Progenitor cell of endocrine pancreas (in vitro differentiated cells): ENCODE results near the gene LRP3. TPM values are rescaled to one million over a fixed set of nuclear protein-coding genes. Genes with fewer than 3 reads are reported as not detected.

Experiments used
- DNase-seq: peaks from one replicate; pipeline ENCODE4 v3.0.0; 2021; ENCODE audit warnings: low spot score; ENCODE audit not compliant: unreplicated experiment
- H3K27ac Mint-ChIP-seq: 2 replicates; pipeline ENCODE4 v1.8.0; 2021; ENCODE audit warnings: mild to moderate bottlenecking, moderate library complexity, mixed read lengths
- H3K27me3 Mint-ChIP-seq: 2 replicates; pipeline ENCODE4 v1.8.0; 2021; ENCODE audit warnings: mixed read lengths
- H3K36me3 Mint-ChIP-seq: 2 replicates; pipeline ENCODE4 v1.8.0; 2022; ENCODE audit warnings: mixed read lengths; ENCODE audit not compliant: insufficient read depth
- H3K4me1 Mint-ChIP-seq: 2 replicates; pipeline ENCODE4 v1.8.0; 2021; ENCODE audit warnings: low read depth, mixed read lengths
- H3K4me3 Mint-ChIP-seq: 2 replicates; pipeline ENCODE4 v1.8.0; 2021; ENCODE audit warnings: low read depth, mild to moderate bottlenecking, moderate library complexity, mixed read lengths
- H3K9me3 Mint-ChIP-seq: 2 replicates; pipeline ENCODE4 v1.8.0; 2021; ENCODE audit warnings: low read depth, mixed read lengths
- total RNA-seq: library from RNA; stranded (reverse); gene quantifications from 2 replicates; pipeline ENCODE4 v1.2.1, GENCODE V29; 2021
- TF ChIP-seq, protein P1 (sequence below): fragments of 200-600 bp; sonication (generic); IDR thresholded peaks from one replicate; pipeline ENCODE4 v1.5.0; 2021; ENCODE audit warnings: antibody characterized with exemption, mild to moderate bottlenecking; ENCODE audit not compliant: unreplicated experiment

The LRP3 gene
- total RNA-seq, 1 donor from 2014 or later = 51.2 TPM

DNA sequence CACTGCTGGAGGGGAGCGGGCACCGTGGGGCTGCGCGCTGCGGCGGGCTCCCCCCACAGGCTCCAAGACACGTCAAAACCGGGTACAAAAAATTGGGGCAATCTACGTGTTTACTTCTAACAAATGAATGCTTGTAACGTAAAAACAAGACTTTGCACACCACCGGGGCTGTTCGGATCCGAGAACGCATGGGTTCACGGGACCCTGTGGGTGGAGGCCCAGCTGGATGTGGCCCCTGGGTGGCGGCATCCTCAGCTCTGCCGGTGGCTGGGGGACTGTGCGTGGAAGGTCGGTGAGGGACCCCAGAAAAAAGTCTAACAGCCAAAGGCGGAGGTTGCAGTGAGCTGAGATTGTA lies 41.8 kb downstream of the LRP3 start:
- Mint-ChIP-seq H3K9me3 (no peaks in the 10 kb centered on the region), H3K36me3 (no peaks in the 10 kb centered on the region), H3K27me3 (peaks cover 12% of the 10 kb centered on the region), H3K4me1 (no peaks in the 10 kb centered on the region), H3K4me3 (no peak overlapping the region), H3K27ac (no peak overlapping the region)
- TF ChIP-seq, protein P1, sequence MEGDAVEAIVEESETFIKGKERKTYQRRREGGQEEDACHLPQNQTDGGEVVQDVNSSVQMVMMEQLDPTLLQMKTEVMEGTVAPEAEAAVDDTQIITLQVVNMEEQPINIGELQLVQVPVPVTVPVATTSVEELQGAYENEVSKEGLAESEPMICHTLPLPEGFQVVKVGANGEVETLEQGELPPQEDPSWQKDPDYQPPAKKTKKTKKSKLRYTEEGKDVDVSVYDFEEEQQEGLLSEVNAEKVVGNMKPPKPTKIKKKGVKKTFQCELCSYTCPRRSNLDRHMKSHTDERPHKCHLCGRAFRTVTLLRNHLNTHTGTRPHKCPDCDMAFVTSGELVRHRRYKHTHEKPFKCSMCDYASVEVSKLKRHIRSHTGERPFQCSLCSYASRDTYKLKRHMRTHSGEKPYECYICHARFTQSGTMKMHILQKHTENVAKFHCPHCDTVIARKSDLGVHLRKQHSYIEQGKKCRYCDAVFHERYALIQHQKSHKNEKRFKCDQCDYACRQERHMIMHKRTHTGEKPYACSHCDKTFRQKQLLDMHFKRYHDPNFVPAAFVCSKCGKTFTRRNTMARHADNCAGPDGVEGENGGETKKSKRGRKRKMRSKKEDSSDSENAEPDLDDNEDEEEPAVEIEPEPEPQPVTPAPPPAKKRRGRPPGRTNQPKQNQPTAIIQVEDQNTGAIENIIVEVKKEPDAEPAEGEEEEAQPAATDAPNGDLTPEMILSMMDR = no peak
- no peak for DNase-seq

DNA sequence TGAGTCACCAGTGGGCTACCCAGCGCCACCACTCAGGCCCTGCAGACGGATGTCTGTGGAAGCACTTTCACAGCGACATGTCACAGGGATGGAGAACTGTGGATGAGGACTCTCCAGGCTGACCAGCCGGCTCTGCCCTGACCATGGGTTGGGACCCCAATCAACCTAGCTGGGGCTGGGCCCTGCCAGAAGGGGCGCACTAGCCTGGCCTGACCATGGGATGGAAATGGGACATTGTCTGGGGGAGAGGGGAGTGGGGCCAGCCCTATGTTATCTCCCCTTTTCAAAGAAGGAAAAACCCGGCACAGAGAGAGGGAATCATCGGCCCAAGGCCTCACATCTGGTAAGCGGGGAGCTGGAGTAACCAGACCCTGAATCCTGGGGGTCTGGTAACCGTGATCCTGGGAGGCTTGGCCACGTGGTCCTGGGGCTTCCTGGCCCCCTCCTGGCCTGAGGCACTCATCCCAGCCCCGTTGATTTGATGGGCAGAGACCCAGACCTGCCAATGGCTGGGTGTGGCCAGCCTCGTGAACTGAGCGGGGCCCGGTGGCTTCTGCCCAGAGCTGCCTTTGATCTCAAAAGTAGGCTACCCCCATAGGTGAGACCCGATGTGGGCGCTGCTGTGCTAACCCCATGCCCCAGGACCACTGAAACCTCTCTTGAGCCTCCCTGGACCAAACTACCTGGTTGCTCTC lies 42.7 kb downstream of the LRP3 start:
- TF ChIP-seq, protein P1 = no peak
- Mint-ChIP-seq H3K27me3 (peaks cover 10% of the 10 kb centered on the region), H3K36me3 (no peaks in the 10 kb centered on the region), H3K4me1 (no peaks in the 10 kb centered on the region), H3K9me3 (no peaks in the 10 kb centered on the region), H3K4me3 (no peak overlapping the region), H3K27ac (no peak overlapping the region)
- DNase-seq = no peak

DNA sequence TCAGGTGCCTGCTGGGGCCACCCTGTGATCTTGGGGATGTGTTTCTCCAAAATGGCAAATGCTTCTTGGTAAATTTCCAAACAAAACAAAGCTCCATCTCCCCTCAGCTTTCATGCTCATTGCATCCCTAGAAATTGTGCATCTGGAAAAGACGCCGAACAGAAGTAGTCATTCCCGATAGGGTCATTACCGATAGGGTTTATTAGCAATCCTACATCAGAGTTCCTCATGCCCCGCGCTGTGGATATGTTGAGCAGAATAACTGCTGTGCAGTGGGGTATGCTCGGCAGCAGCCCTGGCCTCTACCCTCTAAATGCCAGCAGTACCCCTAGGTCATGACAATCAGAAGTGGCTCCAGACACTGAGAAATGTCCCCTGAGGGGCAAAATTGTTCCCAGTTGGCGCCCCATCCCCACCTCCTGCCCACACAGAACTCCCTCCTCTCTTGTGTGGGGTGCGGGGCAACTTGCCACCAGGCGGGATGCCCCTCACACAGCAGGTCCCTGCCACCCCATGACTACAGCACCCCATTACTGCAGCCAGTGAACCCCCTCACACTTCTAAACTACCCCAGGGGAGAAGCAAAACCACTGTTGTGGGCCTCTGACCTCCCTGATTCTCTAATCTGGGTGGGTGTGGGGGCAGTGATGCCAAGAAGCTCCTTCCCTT lies 44.5 kb downstream of the LRP3 start:
- H3K9me3 Mint-ChIP-seq = no peaks in the 10 kb centered on the region
- no peaks in the 10 kb centered on the region for H3K36me3 Mint-ChIP-seq
- H3K4me1 Mint-ChIP-seq = no peaks in the 10 kb centered on the region
- H3K27ac Mint-ChIP-seq = no peak overlapping the region
- H3K27me3 Mint-ChIP-seq = peaks cover 13% of the 10 kb centered on the region
- DNase-seq = no peak
- TF ChIP-seq, protein P1 = no peak
- H3K4me3 Mint-ChIP-seq = no peak overlapping the region

DNA sequence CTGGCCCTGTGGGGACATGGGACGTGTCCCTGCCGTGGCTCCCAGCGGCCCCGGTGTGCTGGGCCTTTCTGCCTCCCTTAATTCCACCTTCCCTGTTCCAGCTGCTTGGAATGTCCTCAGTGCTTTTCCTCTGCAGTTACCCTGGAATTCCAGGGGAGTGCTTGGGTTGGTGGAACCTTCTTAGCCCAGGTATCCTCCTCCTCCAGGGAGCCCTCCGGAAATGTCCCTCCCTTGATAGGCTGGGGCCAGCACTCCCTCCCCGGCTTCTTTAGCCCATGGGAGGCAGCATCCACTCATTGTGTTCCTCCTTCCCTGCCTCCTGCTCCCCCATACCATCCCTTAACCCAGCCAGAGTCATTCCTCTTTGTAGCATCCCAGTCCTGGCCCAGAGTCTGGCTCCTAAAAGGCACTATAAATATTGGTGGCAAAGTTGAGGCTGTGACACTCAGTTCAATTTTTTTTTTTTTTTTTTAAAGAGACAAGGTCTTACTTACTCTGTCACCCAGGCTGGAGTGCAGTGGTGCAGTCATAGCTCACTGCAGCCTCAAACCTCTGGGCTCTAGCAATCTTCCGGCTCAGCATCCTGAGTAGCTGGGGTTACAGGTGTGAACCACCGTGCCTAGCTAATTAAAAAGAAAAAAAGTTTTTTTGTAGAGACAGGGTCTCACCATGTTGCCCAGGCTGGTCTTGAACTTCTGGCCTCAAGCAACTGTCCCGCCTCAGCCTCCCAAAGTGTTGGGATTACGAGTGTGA lies 45.3 kb downstream of the LRP3 start:
- DNase-seq = no peak
- Mint-ChIP-seq H3K4me1 (no peaks in the 10 kb centered on the region), H3K27me3 (peaks cover 13% of the 10 kb centered on the region), H3K27ac (no peak overlapping the region), H3K36me3 (no peaks in the 10 kb centered on the region), H3K9me3 (no peaks in the 10 kb centered on the region), H3K4me3 (no peak overlapping the region)
- TF ChIP-seq, protein P1 = no peak

DNA sequence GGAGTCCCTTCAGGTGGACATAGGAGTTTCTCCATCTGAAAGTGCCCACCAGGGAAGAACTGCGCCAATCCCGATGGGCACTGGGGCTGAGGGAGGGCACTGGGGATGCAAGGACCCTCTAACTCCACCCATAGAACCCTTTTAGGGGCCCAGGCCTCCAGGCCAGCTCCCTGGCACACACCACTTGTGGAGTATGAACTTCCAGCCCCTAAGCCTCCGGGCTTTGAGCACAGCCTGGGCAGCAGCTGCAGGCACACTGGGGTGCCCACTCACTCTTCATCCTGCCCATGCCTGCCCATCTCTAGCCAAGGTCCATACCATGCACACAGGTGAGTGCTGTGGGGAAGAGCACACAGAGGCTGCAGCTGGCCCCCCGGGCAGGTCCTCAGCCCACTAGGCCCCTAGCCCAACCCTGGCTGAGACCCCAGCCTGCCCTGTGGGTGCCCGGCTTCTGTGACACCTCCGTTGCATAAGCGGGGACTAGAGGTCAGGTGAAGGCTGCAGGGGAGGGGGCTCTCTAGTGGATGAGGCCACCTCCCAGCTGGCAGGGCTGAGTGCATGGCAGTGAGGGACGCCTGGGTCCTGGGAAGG lies 46.1 kb downstream of the LRP3 start:
- DNase-seq = no peak
- H3K9me3 Mint-ChIP-seq = no peaks in the 10 kb centered on the region
- H3K27ac Mint-ChIP-seq = no peak overlapping the region
- no peak overlapping the region for H3K4me3 Mint-ChIP-seq
- no peaks in the 10 kb centered on the region for H3K4me1 Mint-ChIP-seq
- peaks cover 11% of the 10 kb centered on the region for H3K27me3 Mint-ChIP-seq
- no peaks in the 10 kb centered on the region for H3K36me3 Mint-ChIP-seq
- TF ChIP-seq, protein P1 = no peak
